Measurements from ENCODE around the gene CPNE6. TPM values are rescaled to one million over a fixed set of nuclear protein-coding genes. Genes with fewer than 3 reads are reported as not detected.

CPNE6 gene
- total and polyA plus RNA-seq, 2 of the 8 experiments (the other 6 are each of a cell fraction or from before 2014, with no cell fraction given) = 0.05 TPM; not detected in 1

GRCh38 chr14:24126939-24127338, 55.6 kb downstream of the CPNE6 start:
- Histone ChIP-seq H3K79me1 (ENCODE audit: low read depth, low read length) (no peaks in the 10 kb centered on the region), H3K4me3 (ENCODE audit: extremely low read depth in 1 of 4, insufficient read depth in 2 of 4, low read depth in 3 of 4, low read length in 4 of 4) (no peak overlapping the region), H4K8ac (ENCODE audit: extremely low read depth, insufficient read depth, low read length) (no peak overlapping the region), H2BK120ac (replicated peaks; ENCODE audit: low read depth, low read length) (no peak overlapping the region), H4K91ac (replicated peaks; ENCODE audit: insufficient read length, low read length) (no peak overlapping the region), H3K27ac (ENCODE audit: low read depth, low read length) (no peak overlapping the region), H3K14ac (ENCODE audit: insufficient read length) (no peak overlapping the region), H3K9ac (replicated peaks in 1 of 4; ENCODE audit: extremely low read depth in 1 of 4, low read depth in 3 of 4, low read length in 3 of 4) (no peak overlapping the region), H3K4me2 (ENCODE audit: insufficient read depth in 1 of 2, low read depth in 2 of 2, low read length in 2 of 2) (no peak overlapping the region), H3K23ac (ENCODE audit: insufficient read length) (no peak overlapping the region), H3K18ac (ENCODE audit: extremely low read depth, low read length) (no peak overlapping the region), H3K79me2 (ENCODE audit: control insufficient read depth in 1 of 2, insufficient read depth in 2 of 2, low read length in 2 of 2) (no peaks in the 10 kb centered on the region), H3K27me3 (replicated peaks in 1 of 4; ENCODE audit: control insufficient read depth in 3 of 4, extremely low read depth in 1 of 4, insufficient read depth in 3 of 4, low read length in 3 of 4) (no peaks in the 10 kb centered on the region), H4K5ac (ENCODE audit: insufficient read length, low read depth, low read length) (no peak overlapping the region), H3K36me3 (ENCODE audit: control insufficient read depth in 2 of 4, insufficient read depth in 4 of 4, low read length in 3 of 4) (peaks cover 0 to 12% (median 3%) of the 10 kb centered on the region in 4 experiments; a peak in 4 of 8 replicates), H3K56ac (replicated peaks; ENCODE audit: insufficient read length, low read depth, low read length) (no peak overlapping the region), H2BK12ac (ENCODE audit: low read depth, low read length) (no peak overlapping the region), H2AFZ (ENCODE audit: low read length) (no peak overlapping the region), H2BK20ac (ENCODE audit: low read length) (no peak overlapping the region), H3K9me3 (ENCODE audit: insufficient read depth in 2 of 2, low read depth in 1 of 2, low read length in 1 of 2) (no peaks in the 10 kb centered on the region), H3K23me2 (ENCODE audit: low read depth, low read length) (no peaks in the 10 kb centered on the region), H2BK15ac (ENCODE audit: low read length) (no peak overlapping the region), H4K20me1 (replicated peaks in 1 of 2; ENCODE audit: control insufficient read depth in 1 of 2, insufficient read depth in 2 of 2, low read length in 2 of 2) (no peaks in the 10 kb centered on the region), H2AK5ac (ENCODE audit: low read depth, low read length) (no peak overlapping the region), H3K4ac (replicated peaks; ENCODE audit: insufficient read length, low read depth, low read length) (no peak overlapping the region), H3K4me1 (replicated peaks in 1 of 4; ENCODE audit: control insufficient read depth in 3 of 4, insufficient read depth in 4 of 4, low read length in 3 of 4) (no peaks in the 10 kb centered on the region), H2BK5ac (ENCODE audit: low read depth, low read length) (no peak overlapping the region)
- TF ChIP-seq MAX (IDR thresholded peaks at IDR 0.05) (no peak), TBP (IDR thresholded peaks at IDR 0.05; ENCODE audit: low read depth, low read length) (no peak), ASH2L (IDR thresholded peaks at IDR 0.05; ENCODE audit: low read length) (no peak), SP1 (IDR thresholded peaks at IDR 0.05; ENCODE audit: low read depth, low read length) (no peak), TAF7 (optimal IDR thresholded peaks at IDR 0.05; ENCODE audit: borderline replicate concordance, low read depth, low read length) (no peak), RFX5 (IDR thresholded peaks at IDR 0.05; ENCODE audit: borderline replicate concordance, low read depth, low read length) (no peak)
- POLR2A ChIA-PET (ENCODE audit: partially characterized antibody) = interaction anchor here (0.7 to 11.1 kb wide), 10 partner anchors 9 to 52 kb away, joined by 3 to 96 read pairs (median 4); partner anchors contain the start of genes DCAF11, NRL, PSME1 and PSME2
- CTCF ChIA-PET (ENCODE audit: partially characterized antibody) = interaction anchor here (0.7 to 1.4 kb wide), 8 partner anchors 10 to 1058 kb away, joined by 3 to 4 read pairs (median 3); no protein-coding TSS in a partner anchor
- no peak for FAIRE-seq
- no peak for DNase-seq (ENCODE audit: low read depth in 1 of 2, low spot score in 2 of 2)

Measured in H1 (cell line).